GM06990 (cell line): ENCODE data around the gene OR12D2.
"Not testable (repeated sequence)": the region's sequence is repeated elsewhere in the genome, so short reads cannot be mapped to it uniquely, and the experiment has no call there.

Experiments used
- DNase-seq: peaks from one replicate; pipeline ENCODE4 v3.0.0-alpha.2; 2011; ENCODE audit not compliant: insufficient read length; ENCODE audit errors: extremely low read depth
- H3K27me3 ChIP-seq: replicated peaks from 2 replicates; pipeline ENCODE4 v1.6.0; 2011; ENCODE audit warnings: low read length; ENCODE audit not compliant: control insufficient read depth, insufficient read depth
- H3K36me3 ChIP-seq: 2 replicates; pipeline ENCODE4 v1.5.1; 2011; ENCODE audit warnings: low read length; ENCODE audit not compliant: control insufficient read depth, insufficient read depth
- H3K4me3 ChIP-seq: replicated peaks from 2 replicates; pipeline ENCODE4 v1.5.1; 2011; ENCODE audit warnings: low read depth, mild to moderate bottlenecking, control low read depth, low read length
- CTCF ChIP-seq: IDR thresholded peaks from 2 replicates; pipeline ENCODE4 v1.5.1; 2011; ENCODE audit warnings: low read length, control low read depth, mild to moderate bottlenecking, inconsistent platforms; ENCODE audit not compliant: insufficient read depth, poor library complexity, severe bottlenecking

Gene OR12D2

DNA sequence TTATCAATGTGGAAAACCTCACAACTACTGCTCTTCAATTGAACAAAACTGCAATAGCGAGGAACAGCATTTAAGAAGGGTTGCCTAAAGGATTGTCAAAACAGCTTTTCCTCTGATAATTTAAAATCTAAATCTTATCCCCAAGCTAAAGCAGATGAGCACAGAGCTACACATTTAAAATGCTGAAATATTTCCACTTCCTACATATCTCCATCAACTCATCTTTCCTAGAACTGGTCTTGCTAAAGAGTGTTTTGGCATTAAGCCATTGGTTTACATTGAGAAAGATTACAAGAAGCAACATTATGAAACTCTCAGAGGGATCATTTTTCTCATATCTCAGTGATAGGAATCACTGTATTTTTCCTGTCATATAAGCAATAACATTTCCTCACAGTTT is 47.3 kb downstream of the OR12D2 start:
- no peak overlapping the region for H3K4me3 ChIP-seq
- no peaks in the 10 kb centered on the region for H3K27me3 ChIP-seq
- no peak for TF ChIP-seq CTCF
- DNase-seq = no peak
- H3K36me3 ChIP-seq = no peaks in the 10 kb centered on the region

- not testable (repeated sequence) for H3K36me3 ChIP-seq, DNase-seq, H3K4me3 ChIP-seq, H3K27me3 ChIP-seq
These were observed 48.6 kb downstream of the OR12D2 start for GRCh38 chr6:29444031-29444430.
